GM18526 (cell line): ENCODE measurements around the gene SRGAP1.

Source experiments
- POLR2A ChIP-seq: IDR thresholded peaks from 3 replicates; pipeline ENCODE4 v1.6.1; 2011; ENCODE audit not compliant: insufficient read length; ENCODE audit errors: extremely low read depth

Gene SRGAP1

GRCh38 chr12:63929426-63929825 lies 84.9 kb downstream of the SRGAP1 start:
- no peak for TF ChIP-seq POLR2A

- TF ChIP-seq POLR2A = no peak
Observed at GRCh38 chr12:63930971-63931370, 86.5 kb downstream of the SRGAP1 start.

- TF ChIP-seq POLR2A = no peak
Observed at GRCh38 chr12:63931703-63932102, 87.2 kb downstream of the SRGAP1 start.

GRCh38 chr12:63934936-63935335 lies 90.4 kb downstream of the SRGAP1 start:
- TF ChIP-seq POLR2A = no peak

GRCh38 chr12:63935361-63935760 lies 90.9 kb downstream of the SRGAP1 start:
- TF ChIP-seq POLR2A = no peak

- TF ChIP-seq POLR2A = no peak
Observed at GRCh38 chr12:63937378-63938316, 93.1 kb downstream of the SRGAP1 start.

GRCh38 chr12:63940310-63941005 lies 96.0 kb downstream of the SRGAP1 start:
- TF ChIP-seq POLR2A = no peak

- no peak for TF ChIP-seq POLR2A
Observed at GRCh38 chr12:63941166-63941800, 96.8 kb downstream of the SRGAP1 start.

- no peak for TF ChIP-seq POLR2A
Observed at GRCh38 chr12:63941879-63942278, 97.4 kb downstream of the SRGAP1 start.

GRCh38 chr12:63942464-63943241 lies 98.2 kb downstream of the SRGAP1 start:
- TF ChIP-seq POLR2A = no peak

GRCh38 chr12:63944034-63944579 lies 99.6 kb downstream of the SRGAP1 start:
- no peak for TF ChIP-seq POLR2A

GRCh38 chr12:63944586-63945228 lies 100.2 kb downstream of the SRGAP1 start:
- no peak for TF ChIP-seq POLR2A

GRCh38 chr12:63945777-63946176 lies 101.3 kb downstream of the SRGAP1 start:
- TF ChIP-seq POLR2A = no peak

GRCh38 chr12:63948211-63948610 lies 103.7 kb downstream of the SRGAP1 start:
- TF ChIP-seq POLR2A = no peak

- TF ChIP-seq POLR2A = no peak
Observed at GRCh38 chr12:63949902-63950301, 105.4 kb downstream of the SRGAP1 start.

GRCh38 chr12:63952995-63953394 lies 108.5 kb downstream of the SRGAP1 start:
- TF ChIP-seq POLR2A = no peak
